GM12872 (cell line): ENCODE results near the gene SNRPE.

Experiments used
- TF ChIP-seq, protein P1 (sequence below): IDR thresholded peaks from 3 replicates; pipeline ENCODE4 v1.5.1; 2011; ENCODE audit warnings: low read depth, mild to moderate bottlenecking, low read length, moderate library complexity; ENCODE audit not compliant: insufficient read depth

SNRPE gene

DNA sequence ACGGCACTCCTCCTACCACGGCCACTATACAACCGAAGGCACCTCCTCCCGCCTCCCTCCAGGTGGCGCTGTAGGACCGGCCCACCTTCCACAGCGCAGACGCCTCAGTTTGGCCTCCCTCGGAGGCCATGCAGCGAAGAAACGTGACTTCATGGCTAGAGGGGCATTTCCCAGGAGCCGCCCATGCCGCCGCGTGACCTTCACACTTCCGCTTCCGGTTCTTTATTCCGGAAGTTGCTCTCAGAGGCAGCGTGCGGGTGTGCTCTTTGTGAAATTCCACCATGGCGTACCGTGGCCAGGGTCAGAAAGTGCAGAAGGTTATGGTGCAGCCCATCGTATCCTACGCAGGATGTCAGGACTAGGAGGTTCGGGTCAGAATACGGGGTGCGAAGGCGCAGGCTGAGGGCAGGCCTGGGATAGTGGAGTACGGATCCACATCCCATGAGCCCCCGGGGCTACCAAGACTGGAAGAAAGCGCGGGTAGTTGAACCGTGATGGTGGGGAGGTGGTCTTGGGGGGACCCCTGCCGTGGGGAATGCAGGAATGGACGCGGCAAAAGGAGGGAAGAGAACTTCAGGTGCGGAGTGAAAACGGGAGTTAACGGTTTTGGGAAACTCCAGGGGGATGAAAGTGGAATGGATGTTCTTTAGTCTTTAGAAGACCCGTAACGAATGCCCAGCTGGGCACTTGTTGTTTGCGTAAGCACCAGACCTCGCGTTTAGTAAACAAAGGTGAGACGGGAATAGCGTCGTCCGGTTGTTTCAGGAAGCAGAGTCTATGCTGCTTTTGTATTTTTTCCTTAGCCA, at the start of gene SNRPE:
TSS of gene SNRPE (plus strand) at position 221 of the 806 bp plus-strand sequence. CDS start at position 282, 61 bp downstream.
- TF ChIP-seq, protein P1, sequence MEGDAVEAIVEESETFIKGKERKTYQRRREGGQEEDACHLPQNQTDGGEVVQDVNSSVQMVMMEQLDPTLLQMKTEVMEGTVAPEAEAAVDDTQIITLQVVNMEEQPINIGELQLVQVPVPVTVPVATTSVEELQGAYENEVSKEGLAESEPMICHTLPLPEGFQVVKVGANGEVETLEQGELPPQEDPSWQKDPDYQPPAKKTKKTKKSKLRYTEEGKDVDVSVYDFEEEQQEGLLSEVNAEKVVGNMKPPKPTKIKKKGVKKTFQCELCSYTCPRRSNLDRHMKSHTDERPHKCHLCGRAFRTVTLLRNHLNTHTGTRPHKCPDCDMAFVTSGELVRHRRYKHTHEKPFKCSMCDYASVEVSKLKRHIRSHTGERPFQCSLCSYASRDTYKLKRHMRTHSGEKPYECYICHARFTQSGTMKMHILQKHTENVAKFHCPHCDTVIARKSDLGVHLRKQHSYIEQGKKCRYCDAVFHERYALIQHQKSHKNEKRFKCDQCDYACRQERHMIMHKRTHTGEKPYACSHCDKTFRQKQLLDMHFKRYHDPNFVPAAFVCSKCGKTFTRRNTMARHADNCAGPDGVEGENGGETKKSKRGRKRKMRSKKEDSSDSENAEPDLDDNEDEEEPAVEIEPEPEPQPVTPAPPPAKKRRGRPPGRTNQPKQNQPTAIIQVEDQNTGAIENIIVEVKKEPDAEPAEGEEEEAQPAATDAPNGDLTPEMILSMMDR, result peak; percentile 92

DNA sequence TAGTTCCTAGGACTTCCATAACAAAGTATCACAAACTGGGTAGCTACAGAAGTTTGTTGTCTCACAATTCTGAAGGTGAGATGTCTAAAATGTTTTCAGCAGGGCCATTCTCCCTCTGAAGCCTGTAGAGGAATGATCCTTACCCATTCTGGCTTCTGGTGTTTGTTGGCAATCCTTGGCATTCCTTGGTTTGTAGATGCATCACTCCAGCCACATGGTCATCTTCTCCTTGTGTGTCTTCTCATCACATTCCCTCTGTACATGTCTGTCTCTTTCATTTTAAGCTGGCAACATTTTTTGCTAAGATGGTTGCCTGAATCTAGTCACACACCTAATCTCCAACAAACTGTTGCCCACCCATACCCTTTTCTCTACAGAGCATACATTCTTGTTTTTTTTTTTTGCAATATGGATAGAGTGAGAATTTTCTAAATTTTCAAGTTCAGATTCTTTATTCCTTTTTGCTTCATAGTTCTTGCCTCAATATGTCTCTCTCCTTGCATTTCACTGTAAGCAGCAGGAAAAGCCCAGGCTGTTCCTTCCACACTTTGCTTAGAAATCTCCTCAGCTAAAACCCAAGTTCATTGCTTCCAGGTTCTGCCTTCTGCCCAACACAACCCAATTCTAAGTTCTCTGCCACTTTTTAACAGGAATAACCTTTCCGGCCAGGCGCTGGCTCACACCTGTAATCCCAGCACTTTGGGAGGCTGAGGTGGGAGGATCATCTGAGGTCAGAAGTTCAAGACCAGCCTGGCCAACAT, 47.6 kb upstream of the SNRPE start:
- TF ChIP-seq, protein P1, result no peak

DNA sequence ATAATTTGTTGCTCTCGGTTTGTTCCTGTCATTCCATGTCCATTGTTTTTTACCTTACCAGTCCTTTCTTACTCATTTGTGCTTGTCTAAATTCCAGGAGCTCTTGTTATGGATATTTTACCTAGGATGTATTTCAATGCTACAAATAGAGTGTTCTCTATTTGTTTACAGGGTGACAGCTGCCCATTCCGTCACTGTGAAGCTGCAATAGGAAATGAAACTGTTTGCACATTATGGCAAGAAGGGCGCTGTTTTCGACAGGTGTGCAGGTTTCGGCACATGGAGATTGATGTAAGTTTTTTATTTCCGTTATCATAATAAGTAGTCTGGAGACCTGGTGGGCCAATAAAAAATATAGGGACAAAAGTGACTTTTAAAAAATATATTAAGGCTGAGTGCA, 43.0 kb upstream of the SNRPE start:
- TF ChIP-seq, protein P1, result no peak

DNA sequence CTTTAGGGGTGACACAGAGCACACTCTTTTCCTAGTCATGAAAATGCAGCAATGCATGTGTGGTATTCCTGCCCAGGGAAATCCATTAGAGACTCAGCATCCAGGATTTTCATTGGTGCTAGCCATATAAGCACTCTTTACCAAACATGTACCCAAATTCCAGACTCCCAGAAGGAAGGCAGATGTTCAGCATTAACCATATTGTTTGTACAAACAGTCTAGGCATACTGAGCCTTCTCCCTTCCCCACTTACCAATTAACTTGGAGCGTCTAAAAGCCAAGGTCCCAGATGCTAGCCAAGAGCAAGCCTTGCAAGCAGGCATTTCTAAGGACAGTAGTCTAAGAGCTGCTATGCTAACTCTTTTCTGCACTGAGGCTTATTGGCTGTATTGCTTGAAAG, 38.1 kb upstream of the SNRPE start:
- TF ChIP-seq, protein P1, result no peak

DNA sequence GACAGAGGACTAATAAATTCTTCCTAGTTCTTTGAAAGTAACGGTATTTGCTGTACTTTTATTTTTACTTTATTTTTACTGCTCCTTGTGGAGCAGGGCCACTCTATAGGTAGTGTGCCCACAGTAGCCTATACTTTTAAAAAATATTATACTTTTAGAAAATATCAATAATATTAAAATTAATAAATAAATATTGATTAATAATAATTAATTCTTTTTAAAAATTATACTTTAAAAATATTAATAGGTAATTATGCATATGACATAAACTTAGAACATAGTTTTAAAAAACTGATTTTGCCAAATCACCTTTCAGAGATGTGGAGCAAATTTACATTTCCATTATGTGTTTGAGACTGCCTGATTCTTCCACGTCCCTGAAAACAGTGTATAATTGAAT, 35.2 kb upstream of the SNRPE start:
- TF ChIP-seq, protein P1, result no peak

DNA sequence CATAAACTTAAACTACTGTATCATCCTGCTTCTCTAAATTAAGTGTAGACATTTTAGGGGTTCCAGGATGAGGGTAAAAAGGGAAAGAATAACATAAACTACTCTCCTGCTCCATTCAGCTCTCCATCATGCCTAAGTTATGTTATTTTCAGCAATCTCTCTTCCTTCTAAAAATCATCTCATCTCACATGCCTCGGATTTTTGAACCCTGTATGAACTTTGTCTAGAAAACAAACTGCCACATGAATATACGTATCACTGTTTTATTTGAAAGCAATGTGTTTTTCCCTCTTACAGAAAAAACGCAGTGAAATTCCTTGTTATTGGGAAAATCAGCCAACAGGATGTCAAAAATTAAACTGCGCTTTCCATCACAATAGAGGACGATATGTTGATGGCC, 33.4 kb upstream of the SNRPE start:
- TF ChIP-seq, protein P1, result no peak

DNA sequence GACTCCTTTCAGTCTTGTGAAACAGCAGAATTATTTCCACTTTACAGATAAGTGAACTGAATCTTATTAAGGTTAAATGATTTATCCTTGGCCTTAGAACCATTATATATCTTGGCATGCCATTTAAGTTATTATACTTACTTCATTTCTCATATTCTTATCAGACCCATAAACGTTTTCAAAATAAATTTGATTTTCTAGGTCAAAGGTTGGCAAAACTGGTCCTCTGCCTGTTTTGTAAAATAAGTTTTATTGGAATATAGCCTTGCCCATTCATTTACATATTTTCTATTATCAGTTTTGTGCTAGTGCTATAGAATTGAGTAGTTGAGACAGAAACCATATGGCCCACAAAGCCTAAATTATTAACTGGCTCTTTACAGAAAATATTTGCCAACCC, 32.9 kb upstream of the SNRPE start:
- TF ChIP-seq, protein P1, result no peak
